H9 (cell line): Measurements from ENCODE around the gene ACTN3. TPM values are rescaled to one million over a fixed set of nuclear protein-coding genes. Genes with fewer than 3 reads are reported as not detected.
A peak's percentile ranks its signal among the peaks of the same experiment; 100 is the strongest.

Experiments
- DNase-seq: peaks from one replicate; pipeline ENCODE4 v3.0.0-alpha.2; 2017
- H2AFZ ChIP-seq: one replicate; pipeline ENCODE4 v1.6.1; 2013; ENCODE audit warnings: mild to moderate bottlenecking, low read length, control low read depth, moderate library complexity
- H2AK5ac ChIP-seq: 2 replicates; pipeline ENCODE4 v1.6.1; 2013; ENCODE audit warnings: low read length, control low read depth, mixed read lengths; ENCODE audit not compliant: insufficient read length
- H2BK120ac ChIP-seq: one replicate; pipeline ENCODE4 v1.6.1; 2013; ENCODE audit warnings: low read depth, mild to moderate bottlenecking, low read length, control low read depth, inconsistent platforms; ENCODE audit not compliant: poor library complexity, severe bottlenecking
- H2BK12ac ChIP-seq: 2 replicates; pipeline ENCODE4 v1.6.1; 2013; ENCODE audit warnings: low read length, control low read depth, mixed read lengths, low read depth; ENCODE audit not compliant: insufficient read length
- H2BK15ac ChIP-seq: 2 replicates; pipeline ENCODE4 v1.6.1; 2013; ENCODE audit warnings: low read depth, low read length, control low read depth
- H2BK20ac ChIP-seq: one replicate; pipeline ENCODE4 v1.6.1; 2013; ENCODE audit warnings: low read depth, mild to moderate bottlenecking, low read length, control low read depth, inconsistent platforms; ENCODE audit not compliant: poor library complexity, severe bottlenecking
- H2BK5ac ChIP-seq: 2 replicates; pipeline ENCODE4 v1.6.1; 2013; ENCODE audit warnings: low read length, control low read depth, mixed read lengths; ENCODE audit not compliant: insufficient read length
- H3K14ac ChIP-seq: 2 replicates; pipeline ENCODE4 v1.6.1; 2013; ENCODE audit warnings: low read length, control low read depth; ENCODE audit not compliant: insufficient read depth
- H3K18ac ChIP-seq: 2 replicates; pipeline ENCODE4 v1.6.1; 2013; ENCODE audit warnings: low read depth, mild to moderate bottlenecking, mixed read lengths, low read length, control low read depth; ENCODE audit not compliant: insufficient read length
- H3K23ac ChIP-seq: 2 replicates; pipeline ENCODE4 v1.6.1; 2013; ENCODE audit warnings: low read length, control low read depth, mixed read lengths, low read depth; ENCODE audit not compliant: insufficient read length
- H3K23me2 ChIP-seq: 2 replicates; pipeline ENCODE4 v1.6.1; 2013; ENCODE audit warnings: low read depth, mild to moderate bottlenecking, mixed read lengths, low read length, control low read depth; ENCODE audit not compliant: insufficient read length, poor library complexity, severe bottlenecking
- H3K27ac ChIP-seq: 2 replicates; pipeline ENCODE4 v1.5.1; 2013; ENCODE audit warnings: low read length, control low read depth, mixed read lengths, low read depth; ENCODE audit not compliant: insufficient read length
- H3K27me3 ChIP-seq: 2 replicates; pipeline ENCODE4 v1.6.1; 2013; ENCODE audit warnings: low read length, control low read depth, inconsistent platforms; ENCODE audit not compliant: insufficient read depth
- H3K4ac ChIP-seq: 2 replicates; pipeline ENCODE4 v1.6.1; 2013; ENCODE audit warnings: low read depth, mild to moderate bottlenecking, control low read depth, inconsistent platforms, low read length, moderate library complexity
- H3K4me1 ChIP-seq: 2 replicates; pipeline ENCODE4 v1.6.1; 2013; ENCODE audit warnings: low read length, control low read depth, inconsistent platforms; ENCODE audit not compliant: insufficient read depth
- H3K4me2 ChIP-seq: 2 replicates; pipeline ENCODE4 v1.6.1; 2013; ENCODE audit warnings: low read length, control low read depth, mixed read lengths; ENCODE audit not compliant: insufficient read length, insufficient read depth
- H3K56ac ChIP-seq: 2 replicates; pipeline ENCODE4 v1.6.1; 2013; ENCODE audit warnings: low read depth, mild to moderate bottlenecking, mixed read lengths, low read length, control low read depth; ENCODE audit not compliant: insufficient read length
- H3K79me1 ChIP-seq: 2 replicates; pipeline ENCODE4 v1.6.1; 2013; ENCODE audit warnings: low read depth, mild to moderate bottlenecking, moderate library complexity, low read length, control low read depth, inconsistent platforms; ENCODE audit not compliant: insufficient read depth, poor library complexity, severe bottlenecking
- H3K79me2 ChIP-seq: 2 replicates; pipeline ENCODE4 v1.6.1; 2013; ENCODE audit warnings: low read length, control low read depth, inconsistent platforms; ENCODE audit not compliant: insufficient read depth
- H3K9ac ChIP-seq: 2 replicates; pipeline ENCODE4 v1.6.1; 2013; ENCODE audit warnings: low read length, control low read depth, mixed read lengths; ENCODE audit not compliant: insufficient read length; ENCODE audit errors: extremely low read depth
- H3K9me3 ChIP-seq: one replicate; pipeline ENCODE4 v1.6.1; 2013; ENCODE audit warnings: low read depth, low read length, inconsistent platforms; ENCODE audit not compliant: control insufficient read depth
- H3T11ph ChIP-seq: one replicate; pipeline ENCODE4 v1.6.1; 2013; ENCODE audit warnings: mild to moderate bottlenecking, low read length, control low read depth, inconsistent platforms
- H4K20me1 ChIP-seq: one replicate; pipeline ENCODE4 v1.6.1; 2013; ENCODE audit not compliant: control insufficient read depth, insufficient read length, insufficient read depth
- H4K5ac ChIP-seq: 2 replicates; pipeline ENCODE4 v1.6.1; 2013; ENCODE audit warnings: low read depth, mild to moderate bottlenecking, mixed read lengths, low read length, control low read depth; ENCODE audit not compliant: insufficient read length
- H4K8ac ChIP-seq: replicated peaks from 2 replicates; pipeline ENCODE4 v1.6.1; 2013; ENCODE audit warnings: low read length, control low read depth, mixed read lengths, low read depth; ENCODE audit not compliant: insufficient read length
- H4K91ac ChIP-seq: 2 replicates; pipeline ENCODE4 v1.6.1; 2013; ENCODE audit warnings: low read depth, mild to moderate bottlenecking, moderate library complexity, mixed read lengths, low read length, control low read depth; ENCODE audit not compliant: insufficient read length
- H3K27ac Mint-ChIP-seq, 3 experiments: 2 replicates in 2 of 3; 3 replicates in 1 of 3; pipeline ENCODE4 v1.8.0; 2020 to 2021; ENCODE audit warnings: mixed read lengths in 3 of 3, mild to moderate bottlenecking in 1 of 3, moderate library complexity in 1 of 3
- H3K27me3 Mint-ChIP-seq: 2 replicates; pipeline ENCODE4 v1.8.0; 2021; ENCODE audit warnings: low read depth, mild to moderate bottlenecking, moderate library complexity, mixed read lengths
- H3K36me3 Mint-ChIP-seq, 3 experiments: 2 replicates in 2 of 3; 3 replicates in 1 of 3; pipeline ENCODE4 v1.8.0; 2020 to 2021; ENCODE audit warnings: low read depth in 3 of 3, mixed read lengths in 3 of 3; ENCODE audit not compliant: insufficient read depth in 1 of 3
- H3K4me1 Mint-ChIP-seq, 2 experiments: 2 replicates each; pipeline ENCODE4 v1.8.0; 2020; ENCODE audit warnings: mixed read lengths in 2 of 2
- H3K4me3 Mint-ChIP-seq, 2 experiments: 2 replicates in 1 of 2; 3 replicates in 1 of 2; pipeline ENCODE4 v1.8.0; 2020 to 2021; ENCODE audit warnings: mild to moderate bottlenecking in 2 of 2, mixed read lengths in 2 of 2, moderate library complexity in 1 of 2
- H3K9me3 Mint-ChIP-seq, 2 experiments: 2 replicates in 1 of 2; 3 replicates in 1 of 2; pipeline ENCODE4 v1.8.0; 2020; ENCODE audit warnings: mild to moderate bottlenecking in 2 of 2, mixed read lengths in 2 of 2, moderate library complexity in 1 of 2
- CTCF ChIP-seq: fragments of 200-600 bp; sonication (generic); conservative IDR thresholded peaks from 3 replicates; pipeline ENCODE4 v1.8.0; 2021; ENCODE audit warnings: antibody characterized with exemption, mild to moderate bottlenecking
- WGBS: extraction: QIAGEN DNeasy Blood & Tissue Kit; methylation state at CpG from one replicate; pipeline ENCODE4 v1.1.7; 2013; ENCODE audit warnings: missing lambda C conversion rate, low lambda C conversion rate, mixed read lengths; ENCODE audit not compliant: insufficient read length; ENCODE audit errors: extremely low coverage; 5-methylcytosine and 5-hydroxymethylcytosine counted together
- total RNA-seq: library from RNA; stranded (reverse); gene quantifications from 2 replicates; pipeline ENCODE4 v1.2.1, GENCODE V29; 2021

The ACTN3 gene
- total RNA-seq, 1 experiment from 2014 or later, result 45.7 TPM

- Mint-ChIP-seq H3K27ac (peak overlapping the region in 1 of 3 experiments; percentile 39; a peak in 1 of 7 replicates), H3K27me3 (no peaks in the 10 kb centered on the region), H3K4me3 (no peak overlapping the region), H3K36me3 (peaks cover 16 to 70% (median 61%) of the 10 kb centered on the region in 3 experiments; a peak in 6 of 7 replicates), H3K9me3 (no peaks in the 10 kb centered on the region; a peak in 1 of 5 replicates), H3K4me1 (peaks cover 0 to 6% of the 10 kb centered on the region in 2 experiments; a peak in 1 of 4 replicates)
- DNase-seq, result no peak
- no peaks in the 10 kb centered on the region for H3K4me1 ChIP-seq
- no peak overlapping the region for H3K23ac ChIP-seq
- H4K91ac ChIP-seq, result no peak overlapping the region
- peaks cover 2% of the 10 kb centered on the region for H3K23me2 ChIP-seq
- no peak overlapping the region for H3K56ac ChIP-seq
- no peaks in the 10 kb centered on the region for H3K79me2 ChIP-seq
- no peak overlapping the region for H2AFZ ChIP-seq
- no peak overlapping the region for H3K27ac ChIP-seq
- H2BK12ac ChIP-seq, result no peak overlapping the region
- H2AK5ac ChIP-seq, result no peak overlapping the region
- no peak overlapping the region for H3K14ac ChIP-seq
- H4K20me1 ChIP-seq, result no peaks in the 10 kb centered on the region
- no peak overlapping the region for H4K5ac ChIP-seq
- no peak for TF ChIP-seq CTCF
- H3T11ph ChIP-seq, result no peak overlapping the region
- H2BK120ac ChIP-seq, result no peak overlapping the region
- no CpG with 5 or more reads among the region's 3 CpGs for WGBS
- H3K4me2 ChIP-seq, result no peak overlapping the region
- no peaks in the 10 kb centered on the region for H3K9me3 ChIP-seq
- H3K9ac ChIP-seq, result no peak overlapping the region
- no peak overlapping the region for H2BK5ac ChIP-seq
- H3K27me3 ChIP-seq, result no peaks in the 10 kb centered on the region
- H3K4ac ChIP-seq, result no peak overlapping the region
- no peak overlapping the region for H2BK20ac ChIP-seq
- H2BK15ac ChIP-seq, result no peak overlapping the region
- H3K79me1 ChIP-seq, result no peaks in the 10 kb centered on the region
- H3K18ac ChIP-seq, result no peak overlapping the region
- H4K8ac ChIP-seq, result no peak overlapping the region
Observed at GRCh38 chr11:66555416-66555815, 8.7 kb downstream of the ACTN3 start.
